ENCODE data around the gene UBE2V1.
A peak's percentile ranks its signal among the peaks of the same experiment; 100 is the strongest.

UBE2V1 gene

DNA sequence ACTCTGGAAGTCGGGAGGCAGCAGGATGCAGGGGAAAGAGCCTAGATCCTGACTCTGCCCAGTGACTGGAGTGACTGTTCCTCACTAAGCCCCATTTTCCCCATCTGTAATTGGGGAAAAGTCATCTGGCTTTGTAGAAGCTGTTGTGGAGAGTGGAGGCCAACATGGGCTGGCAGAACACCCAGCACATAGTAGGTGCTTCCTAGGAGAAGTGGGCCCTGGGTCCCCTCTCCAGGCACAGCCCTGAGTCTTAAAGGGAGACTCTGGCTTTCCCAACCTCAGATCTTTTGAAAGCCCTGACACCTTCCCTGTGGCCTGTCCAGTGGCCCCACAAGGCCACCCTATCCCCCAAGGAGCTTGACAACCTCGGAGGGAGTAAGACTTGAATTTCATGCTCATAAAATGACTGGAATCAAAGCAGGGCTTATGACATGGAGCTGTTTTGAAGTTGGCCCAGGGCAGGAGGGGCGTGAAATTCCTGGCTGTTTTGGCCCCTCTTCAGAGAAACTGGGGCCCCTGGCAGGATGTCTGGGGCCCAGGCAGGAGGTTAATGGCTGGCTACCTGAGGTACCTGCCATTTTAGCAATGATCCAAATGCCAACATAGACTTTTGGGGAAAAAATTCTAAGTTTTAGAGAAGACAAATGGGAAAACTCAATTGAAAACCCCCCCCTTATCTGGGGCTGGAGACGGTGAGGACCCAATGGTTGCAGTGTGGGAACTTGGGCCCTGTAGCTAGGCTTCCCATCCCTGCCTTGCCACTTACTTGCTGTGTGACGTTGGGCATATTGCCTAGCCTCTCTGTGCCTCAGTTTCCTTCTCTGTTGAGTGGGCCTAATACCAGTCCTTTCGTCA lies 51.6 kb downstream of the UBE2V1 start:
- no peak for DNase-seq

DNA sequence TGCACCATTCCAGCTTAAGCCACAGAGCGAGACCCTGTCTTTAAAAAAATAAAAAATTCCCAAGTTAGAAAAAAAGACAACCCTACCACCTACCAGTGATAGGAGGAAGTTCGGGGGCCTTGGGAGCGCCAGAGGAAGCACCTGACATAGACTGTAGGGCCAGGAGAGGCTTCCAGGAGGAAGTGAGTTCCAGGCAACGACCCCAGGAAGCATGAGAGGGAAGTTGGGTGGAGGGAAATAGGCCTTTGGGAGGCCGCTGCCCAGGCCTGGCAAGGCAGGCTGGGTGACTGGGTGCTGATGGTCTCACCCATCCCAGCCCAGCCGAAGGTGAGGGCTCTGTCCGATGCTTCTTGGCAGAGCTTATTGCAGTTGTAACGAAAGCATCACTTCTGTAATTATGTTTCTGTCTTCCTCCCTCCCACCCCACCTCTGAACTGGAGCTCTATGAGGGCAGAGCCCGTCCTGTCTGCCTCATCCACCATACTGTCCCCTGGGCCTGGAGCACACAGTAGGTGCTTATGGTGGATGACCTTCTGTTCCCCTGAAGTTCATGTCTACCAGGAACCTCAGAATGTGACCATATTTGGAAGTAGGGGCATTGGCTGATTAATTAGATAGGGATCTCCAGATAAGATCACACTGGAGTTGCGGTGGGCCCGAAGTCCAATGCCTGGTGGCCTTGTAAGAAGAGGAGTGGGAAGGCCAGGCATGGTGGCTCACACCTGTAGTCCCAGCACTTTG lies 54.1 kb downstream of the UBE2V1 start:
- no peak for DNase-seq

DNA sequence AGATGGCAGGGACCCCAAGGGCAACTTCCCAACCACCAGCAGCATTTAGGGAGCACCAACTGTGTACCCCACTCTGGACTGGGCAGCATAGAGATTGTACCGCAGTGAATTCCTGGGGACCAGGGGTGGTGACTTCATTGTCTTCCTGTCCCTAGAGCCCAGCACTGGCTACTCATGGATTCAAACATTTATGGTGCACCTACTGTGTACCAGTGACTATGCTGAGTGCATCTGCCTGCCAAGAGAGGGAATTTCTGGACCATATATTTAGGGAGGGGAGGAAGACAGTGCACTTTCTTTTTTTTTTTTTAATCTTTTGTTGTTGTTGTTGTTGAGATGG lies 55.3 kb downstream of the UBE2V1 start:
- no peak for DNase-seq

DNA sequence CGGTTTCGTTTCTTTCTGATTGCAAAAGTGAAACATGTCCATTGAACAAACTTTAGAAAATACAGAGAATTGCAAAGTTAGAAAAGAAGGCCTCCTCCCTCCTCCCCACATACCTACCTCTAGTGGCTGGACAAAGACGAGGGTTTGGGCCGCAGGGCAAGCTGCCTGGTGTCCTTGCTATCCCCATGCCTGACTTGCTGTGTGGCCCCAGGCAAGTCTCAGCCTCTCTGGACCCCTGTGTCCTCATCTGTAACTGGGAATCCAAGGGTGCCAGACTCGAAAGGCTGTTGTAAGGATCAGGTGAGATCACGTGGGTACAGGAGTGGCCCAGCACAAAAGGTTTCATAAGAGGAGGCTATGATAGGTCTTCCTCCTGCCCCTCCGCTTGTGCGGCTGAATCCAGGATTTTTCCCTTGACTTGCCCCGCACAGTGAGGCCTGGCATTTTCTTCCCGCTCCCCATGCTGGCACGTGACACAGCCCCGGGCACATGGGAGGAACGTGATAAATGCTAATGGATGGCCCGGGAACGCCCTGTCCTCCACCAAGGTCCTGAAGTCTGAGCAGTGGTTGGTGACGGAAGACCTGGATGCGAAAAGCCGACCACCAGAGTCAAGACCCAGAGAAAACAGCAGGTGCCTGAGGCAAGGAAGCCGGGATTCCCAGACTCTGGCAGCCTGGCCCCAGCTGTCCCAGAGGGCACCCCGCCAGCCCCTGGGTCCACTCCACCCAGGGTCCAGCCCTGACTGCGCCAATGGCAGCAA lies 55.8 kb downstream of the UBE2V1 start:
- DNase-seq: no peak

DNA sequence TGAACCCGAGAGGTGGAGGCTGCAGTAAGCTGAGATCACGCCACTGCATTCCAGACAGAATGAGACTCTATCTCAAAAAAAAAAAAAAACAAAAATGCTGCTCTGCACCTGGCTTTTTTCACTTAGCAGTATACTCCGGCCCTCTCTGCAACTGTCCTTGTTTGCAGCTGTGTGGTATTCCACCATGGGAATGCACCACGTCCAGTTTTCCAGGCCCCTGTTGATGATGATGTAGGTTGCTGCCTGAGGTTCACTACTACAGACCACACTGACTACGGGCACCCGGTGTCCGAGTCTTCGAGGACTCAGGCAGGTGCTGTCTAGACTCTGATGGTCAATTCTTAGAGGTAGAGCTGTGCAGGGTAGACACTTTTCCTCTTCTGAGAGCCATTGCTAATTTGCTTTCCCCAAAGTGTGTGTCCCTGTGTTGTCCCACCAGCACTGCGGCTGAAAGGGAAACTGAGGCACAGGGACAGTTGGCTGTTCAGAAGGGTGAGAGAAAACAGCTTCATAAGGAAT lies 56.5 kb downstream of the UBE2V1 start:
- DNase-seq: no peak

DNA sequence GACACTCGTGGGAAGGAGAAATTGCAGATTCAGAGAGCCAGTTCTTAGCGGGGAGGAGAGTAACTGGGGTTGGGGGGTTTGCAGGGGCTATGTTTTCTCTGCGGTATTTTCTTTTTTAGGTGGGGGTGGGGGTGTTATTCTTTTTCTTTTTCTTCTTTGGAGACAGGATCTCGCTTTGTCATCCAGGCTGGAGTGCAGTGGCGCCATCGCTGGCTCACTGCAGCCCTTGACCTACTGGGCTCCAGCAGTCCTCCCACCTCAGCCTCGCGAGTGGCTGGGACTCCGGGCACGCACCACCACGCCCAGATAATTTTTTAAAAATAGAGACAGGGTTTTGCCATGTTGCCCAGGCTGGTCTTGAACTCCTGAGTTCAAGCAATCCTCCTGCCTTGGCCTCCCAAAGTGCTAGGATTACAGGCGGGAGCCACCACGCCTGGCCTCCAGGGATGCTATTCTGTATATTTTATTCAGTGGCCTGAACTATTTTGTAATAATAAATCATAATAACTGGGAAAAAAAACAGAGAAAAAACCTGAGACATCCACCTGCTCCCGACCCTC lies 57.3 kb downstream of the UBE2V1 start:
- DNase-seq: no peak

DNA sequence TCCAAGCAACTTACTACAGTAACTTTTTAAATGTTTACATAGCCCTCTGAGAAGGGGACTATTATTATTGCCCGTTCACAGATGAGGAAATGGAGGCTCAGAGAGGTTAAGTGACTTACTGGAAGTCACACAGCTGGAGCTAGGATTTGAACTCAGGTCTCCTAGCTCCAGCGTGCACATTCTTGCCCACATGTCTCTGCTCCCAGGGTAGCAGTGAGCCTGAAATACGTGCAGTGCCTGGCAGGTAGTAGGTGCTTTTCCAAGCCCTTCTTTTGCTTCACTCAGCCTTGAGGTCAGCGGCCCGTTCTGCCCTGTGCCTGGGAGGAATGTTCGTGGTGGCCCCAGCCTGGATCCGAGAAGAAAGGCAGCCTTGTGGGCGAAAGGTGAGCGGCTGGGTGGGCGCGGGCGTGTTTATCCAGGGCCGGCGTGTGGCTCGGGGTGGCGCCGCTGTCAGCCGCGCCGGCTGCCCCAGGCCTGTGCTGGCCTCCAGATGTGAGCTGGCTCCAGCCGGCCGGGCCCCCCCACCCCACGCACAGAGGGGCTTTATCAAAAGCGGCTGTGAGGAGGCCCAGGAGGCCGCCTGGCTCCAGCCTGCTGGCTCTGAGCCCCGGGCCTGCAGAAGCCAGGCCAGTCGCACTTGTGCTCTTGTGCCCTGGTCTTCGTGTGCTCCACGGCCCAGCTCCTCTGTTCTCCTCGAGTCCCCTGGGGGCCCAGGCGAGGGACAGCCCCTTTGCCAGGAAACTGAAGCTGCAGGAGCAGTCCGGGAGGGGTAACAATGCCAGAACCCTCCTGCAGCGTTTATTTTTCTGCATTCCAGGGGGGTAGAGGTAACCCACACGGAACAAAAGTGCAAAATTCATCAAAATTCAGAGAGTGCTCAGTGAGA lies 58.1 kb downstream of the UBE2V1 start:
- peak in 1 of 2 experiments; percentile 33 for DNase-seq

DNA sequence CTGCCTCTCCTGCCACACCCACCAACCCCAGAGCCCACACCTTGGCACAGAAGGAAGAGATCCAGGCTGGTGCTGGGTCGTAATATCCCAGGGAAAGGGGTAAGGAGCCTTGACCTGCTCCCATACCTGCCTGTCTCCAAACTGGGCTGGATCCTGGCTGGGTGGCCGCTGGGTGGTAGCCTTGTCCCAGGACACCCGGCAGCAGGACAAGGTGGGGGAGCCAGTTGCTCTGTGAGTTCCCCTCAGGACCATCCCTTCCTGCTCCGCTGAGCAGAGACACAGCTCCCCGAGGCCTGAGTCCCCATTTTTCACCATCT lies 58.8 kb downstream of the UBE2V1 start:
- DNase-seq: no peak

DNA sequence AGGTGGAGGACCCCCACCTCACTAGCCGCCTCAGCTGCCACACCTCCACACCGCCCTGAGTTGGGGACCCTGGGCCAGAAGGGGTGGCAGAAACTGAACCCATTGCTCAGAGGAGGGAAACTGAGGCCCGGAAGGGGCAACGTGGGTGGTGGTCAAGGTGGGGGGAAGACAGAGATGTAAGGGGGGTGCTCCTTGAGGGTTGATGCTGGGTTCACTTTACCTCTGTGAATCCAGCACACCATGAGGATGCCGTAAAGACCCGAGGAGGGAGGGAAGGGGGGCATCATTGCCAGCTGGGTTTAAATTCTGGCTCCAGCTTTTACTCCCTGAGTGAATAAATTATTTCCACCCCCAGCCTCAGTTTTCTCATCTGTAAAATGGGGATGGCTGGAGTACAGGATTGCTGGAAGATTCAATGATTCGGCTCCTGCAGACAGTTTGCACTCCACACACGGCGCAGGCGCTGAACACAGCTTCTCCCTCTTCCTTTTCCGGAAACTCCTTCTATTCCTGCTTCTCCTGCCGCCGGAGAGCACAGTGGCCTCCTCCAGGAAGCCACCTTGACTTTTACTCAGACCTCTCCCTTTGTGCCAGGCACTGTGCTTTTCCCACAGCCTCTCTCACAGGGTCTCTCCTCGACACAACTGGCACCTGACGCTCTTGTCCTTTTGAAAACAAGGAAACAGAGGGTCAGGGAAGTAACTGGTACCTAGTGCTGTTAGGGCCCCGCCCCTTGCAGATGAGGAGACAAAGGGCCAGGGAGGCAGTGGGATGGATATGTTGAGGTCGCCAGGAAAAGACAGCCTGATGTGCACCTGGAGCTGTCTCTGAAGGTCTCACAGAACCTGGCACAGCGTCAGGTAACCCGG lies 59.4 kb downstream of the UBE2V1 start:
- DNase-seq: peak in 1 of 2 experiments; percentile 39

DNA sequence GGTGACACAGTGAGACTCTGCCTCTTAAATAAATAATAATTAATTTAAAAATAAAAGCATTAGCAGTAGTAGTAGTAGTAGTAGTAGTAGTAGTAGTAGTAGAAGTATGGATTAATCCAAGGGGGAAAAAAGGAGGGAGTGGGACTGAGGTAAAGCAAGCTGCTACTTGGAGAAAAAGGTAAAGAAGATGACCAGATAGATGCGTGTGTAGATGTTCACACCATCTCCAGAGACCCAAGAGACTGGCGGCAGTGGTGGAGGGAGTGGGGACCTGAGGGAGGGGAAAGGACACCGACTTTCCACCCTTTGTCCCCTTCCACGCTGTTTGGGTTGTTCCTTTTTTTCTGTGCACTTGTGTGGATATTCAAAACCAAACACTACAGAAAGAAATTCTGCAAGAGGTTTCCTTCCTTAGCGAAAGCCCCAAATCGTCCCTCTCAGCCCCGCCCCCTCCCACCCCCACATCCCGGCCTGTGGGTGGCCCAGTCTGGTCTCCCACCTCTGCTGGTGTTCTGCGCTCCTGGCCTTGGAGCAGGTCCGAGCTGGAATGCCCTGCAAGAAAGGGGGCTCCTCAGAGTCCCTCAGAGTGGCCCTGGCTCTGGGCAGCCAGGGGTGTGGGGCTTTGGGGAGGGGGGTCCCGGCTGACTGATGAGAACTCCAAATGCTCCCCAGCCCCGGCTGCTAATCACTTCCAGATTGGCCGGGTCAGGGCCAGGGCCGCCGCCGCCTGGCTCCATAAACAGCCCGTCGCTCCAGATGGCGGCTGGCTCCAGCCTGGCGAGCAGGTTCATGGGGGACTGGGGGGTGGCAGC lies 60.2 kb downstream of the UBE2V1 start:
- DNase-seq: no peak

DNA sequence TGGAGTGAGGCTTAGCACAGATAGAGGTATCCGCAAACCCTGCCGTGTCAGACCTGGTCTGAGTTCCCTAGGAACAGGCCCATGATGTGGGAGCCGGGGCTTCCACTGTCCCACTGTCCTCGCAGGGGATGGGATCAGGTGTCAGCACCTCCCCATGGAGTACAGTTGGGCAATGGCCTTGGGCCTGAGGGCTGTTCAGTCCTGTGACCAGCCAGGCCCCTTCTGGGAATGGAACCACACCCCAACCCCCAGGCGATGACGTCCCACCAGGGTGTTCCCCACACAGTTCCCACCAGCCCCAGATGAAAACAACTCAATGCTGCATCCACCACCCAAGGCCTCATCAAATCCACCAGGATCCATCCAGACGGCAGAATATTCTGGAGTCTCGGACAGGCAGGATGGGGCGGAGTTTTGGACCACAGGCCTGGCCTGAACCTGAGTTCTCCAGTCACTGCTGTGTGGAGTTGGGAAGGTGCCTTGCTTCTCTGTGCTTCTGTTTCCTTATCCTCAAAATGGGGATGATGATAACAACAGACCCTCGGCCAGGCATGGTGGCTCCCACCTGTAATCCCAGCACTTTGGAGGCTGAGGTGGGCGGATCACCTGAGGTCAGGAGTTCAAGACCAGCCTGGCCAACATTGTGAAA lies 62.2 kb downstream of the UBE2V1 start:
- DNase-seq: no peak

DNA sequence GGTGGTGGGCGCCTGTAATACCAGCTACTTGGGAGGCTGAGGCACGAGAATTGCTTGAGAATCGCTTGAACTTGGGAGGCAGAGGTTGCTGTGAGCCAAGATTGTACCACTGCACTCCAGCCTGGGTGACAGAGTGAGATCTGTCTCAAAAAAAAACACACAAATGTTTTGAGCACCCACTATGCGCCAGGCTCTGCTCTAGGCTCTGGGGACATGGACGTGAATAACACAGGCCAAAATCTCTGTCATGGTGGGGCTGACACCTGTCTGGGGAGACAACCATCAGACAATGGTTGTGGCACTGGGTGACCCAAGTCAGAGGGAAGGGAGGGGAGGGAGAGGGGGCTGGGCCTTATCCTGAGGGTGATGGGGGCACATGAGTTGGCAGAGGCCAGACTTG lies 62.7 kb downstream of the UBE2V1 start:
- no peak for DNase-seq

DNA sequence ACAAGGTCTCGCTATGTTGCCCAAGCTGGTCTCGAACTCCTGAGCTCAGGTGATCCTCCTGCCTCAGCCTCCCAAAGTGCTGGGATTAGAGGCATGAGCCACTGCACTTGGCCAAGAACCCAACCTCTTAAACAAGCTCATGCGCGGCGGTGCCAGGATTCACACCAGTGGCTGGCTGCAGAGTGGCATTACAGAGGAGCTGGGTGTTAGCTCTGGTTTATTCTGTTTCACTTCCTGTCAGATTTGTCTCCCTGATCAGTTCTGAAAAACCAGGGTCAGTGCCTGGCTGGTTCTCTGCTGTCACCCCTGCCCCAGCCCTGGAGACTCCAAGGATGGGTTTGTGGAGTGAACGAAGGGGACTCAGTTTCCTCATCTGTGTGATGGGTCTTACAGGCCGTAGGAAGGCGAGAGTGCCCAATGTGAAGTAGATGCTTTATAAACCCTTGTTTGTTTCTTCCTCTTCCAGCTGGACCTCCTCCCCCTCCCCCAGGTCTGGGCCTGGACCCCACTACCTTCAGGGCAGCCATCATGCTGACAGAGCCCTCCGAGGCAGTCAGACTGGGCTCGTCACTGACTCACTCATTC lies 63.4 kb downstream of the UBE2V1 start:
- no peak for DNase-seq

DNA sequence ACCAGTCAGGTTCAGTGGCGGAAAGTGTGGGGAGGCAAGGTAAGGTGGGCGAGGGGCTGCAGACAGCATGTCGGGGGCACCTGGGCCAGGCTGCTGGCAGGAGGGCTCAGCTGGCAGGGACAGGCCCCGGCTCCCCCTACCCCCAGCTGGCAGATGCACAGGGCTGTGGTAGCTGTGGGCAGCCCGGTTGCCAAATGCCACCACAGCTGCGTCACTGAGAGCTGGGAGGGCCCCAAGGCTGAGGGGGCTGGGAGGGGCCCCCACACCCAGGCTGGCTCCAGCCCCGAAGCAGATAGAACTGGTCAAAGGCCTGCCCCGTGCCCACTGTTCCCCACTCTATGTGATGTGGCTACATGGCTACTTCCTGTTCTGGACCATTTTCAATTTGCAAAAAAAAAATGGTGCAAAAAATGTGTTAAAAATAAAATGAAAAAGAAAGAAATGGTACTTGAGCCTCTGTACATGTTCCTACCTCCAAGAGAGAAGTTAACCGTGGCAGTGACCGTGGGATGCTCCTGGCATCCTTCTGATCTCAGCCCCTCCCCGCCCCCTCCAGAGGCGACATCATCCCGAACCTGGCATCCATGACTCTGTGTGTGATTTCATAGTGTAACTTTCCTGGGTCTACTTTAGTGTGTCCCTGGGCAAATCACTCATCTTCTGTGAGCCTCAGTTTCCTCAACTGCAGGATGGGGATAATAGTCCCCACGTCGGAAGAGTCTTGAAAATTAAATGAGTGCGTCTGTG lies 64.4 kb downstream of the UBE2V1 start:
- no peak for DNase-seq

DNA sequence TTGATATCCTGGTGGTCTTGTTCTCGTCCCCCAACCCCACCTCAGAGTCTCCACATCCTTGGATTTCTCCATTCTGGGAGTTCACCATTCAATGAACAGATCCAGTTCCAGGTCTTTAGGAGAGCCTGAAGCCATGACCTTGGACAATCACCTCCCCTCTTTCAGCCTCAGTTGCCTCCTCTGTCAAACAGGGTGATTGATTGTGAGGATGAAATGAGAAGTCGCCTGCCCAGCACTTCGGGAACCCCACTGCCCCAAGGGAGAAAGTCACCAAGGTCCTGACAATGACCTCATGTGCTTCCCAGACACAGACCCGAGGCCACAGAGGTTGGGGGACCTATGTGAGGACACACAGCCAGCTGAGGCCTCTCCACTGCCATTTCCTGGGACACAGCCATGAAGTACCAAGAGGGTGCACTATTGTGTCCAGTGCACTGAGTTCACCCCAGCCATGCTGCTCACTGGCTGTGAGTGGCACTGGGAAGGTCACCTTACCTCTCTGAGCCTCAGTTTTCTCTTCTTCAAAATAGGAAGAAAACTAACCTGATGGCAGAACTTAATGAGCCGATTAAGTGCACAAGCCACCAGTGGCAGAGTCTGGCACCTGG lies 68.5 kb downstream of the UBE2V1 start:
- no peak for DNase-seq

DNA sequence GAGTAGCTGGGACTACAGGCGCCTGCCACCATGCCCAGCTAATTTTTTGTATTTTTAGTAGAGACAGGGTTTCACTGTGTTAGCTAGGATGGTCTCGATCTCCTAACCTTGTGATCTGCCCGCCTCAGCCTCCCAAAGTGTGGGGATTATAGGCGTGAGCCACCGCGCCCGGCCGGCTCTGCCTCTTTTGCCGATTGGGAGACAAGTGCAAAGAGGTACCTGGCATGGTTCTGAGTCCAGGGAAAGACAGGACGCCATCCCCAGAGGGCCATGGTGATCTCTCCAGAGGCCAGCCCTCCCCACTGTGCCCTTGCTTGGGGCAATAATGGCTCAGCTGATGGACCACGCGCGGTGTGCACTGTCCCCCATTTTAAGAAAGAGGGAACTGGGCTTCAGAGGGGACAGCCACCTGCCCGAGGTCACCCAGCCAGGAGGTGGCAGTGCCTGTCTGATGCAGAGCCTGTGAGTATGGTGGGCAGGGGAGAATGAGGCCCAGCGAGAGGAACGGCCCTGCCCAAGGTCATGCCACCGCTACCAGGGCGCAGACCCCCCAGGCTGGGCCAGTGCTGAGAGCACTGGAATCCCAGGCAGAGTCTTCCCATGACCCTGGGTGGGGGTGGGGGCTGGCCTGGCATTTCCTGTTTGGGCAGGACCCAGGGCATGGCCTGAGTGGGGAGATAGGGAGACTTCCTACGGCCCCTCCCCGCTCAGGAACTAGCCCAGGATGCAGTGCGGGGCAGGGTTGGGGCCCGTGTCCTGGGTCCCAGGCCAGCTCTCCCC lies 69.2 kb downstream of the UBE2V1 start:
- no peak for DNase-seq

All from NCI-H526 (cell line).